Activated naive CD8-positive, alpha-beta T cell (primary cell): ENCODE measurements around the gene GSTT2.

Source experiments
- H3K27ac Mint-ChIP-seq: one replicate; pipeline ENCODE4 v1.8.0; 2021; ENCODE audit warnings: mixed read lengths
- H3K27me3 Mint-ChIP-seq: one replicate; pipeline ENCODE4 v1.8.0; 2021; ENCODE audit warnings: mixed read lengths
- H3K36me3 Mint-ChIP-seq: one replicate; pipeline ENCODE4 v1.8.0; 2021; ENCODE audit warnings: mixed read lengths
- H3K4me1 Mint-ChIP-seq: one replicate; pipeline ENCODE4 v1.8.0; 2021; ENCODE audit warnings: low read depth, mixed read lengths
- H3K4me3 Mint-ChIP-seq: one replicate; pipeline ENCODE4 v1.8.0; 2021; ENCODE audit warnings: mild to moderate bottlenecking, mixed read lengths
- H3K9me3 Mint-ChIP-seq: one replicate; pipeline ENCODE4 v1.8.0; 2021; ENCODE audit warnings: low read depth, mixed read lengths

Gene GSTT2

DNA sequence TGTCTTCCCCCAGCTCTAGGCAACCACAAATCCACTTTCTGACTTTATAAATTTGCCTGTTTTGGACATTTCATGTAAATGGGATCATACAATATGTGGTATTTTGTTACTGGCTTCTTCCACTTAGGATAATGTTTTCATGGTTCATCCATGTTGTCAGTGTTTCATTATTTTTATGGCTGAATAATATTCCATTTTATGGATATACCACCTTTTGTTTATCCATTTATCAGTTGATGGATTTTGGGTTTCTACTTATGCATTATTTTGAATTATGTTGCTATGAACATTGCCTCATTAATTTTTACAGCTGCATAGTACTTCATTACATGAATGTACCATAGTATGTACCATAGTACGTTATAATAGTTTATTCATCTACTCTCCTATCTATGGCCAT is 36.2 kb downstream of the GSTT2 start:
- peak overlapping the region; percentile 28 for H3K27ac Mint-ChIP-seq
- no peak overlapping the region for H3K4me3 Mint-ChIP-seq
- H3K4me1 Mint-ChIP-seq: peaks cover 41% of the 10 kb centered on the region
- no peaks in the 10 kb centered on the region for H3K27me3 Mint-ChIP-seq
- peaks cover 8% of the 10 kb centered on the region for H3K9me3 Mint-ChIP-seq
- H3K36me3 Mint-ChIP-seq: peaks cover 17% of the 10 kb centered on the region

DNA sequence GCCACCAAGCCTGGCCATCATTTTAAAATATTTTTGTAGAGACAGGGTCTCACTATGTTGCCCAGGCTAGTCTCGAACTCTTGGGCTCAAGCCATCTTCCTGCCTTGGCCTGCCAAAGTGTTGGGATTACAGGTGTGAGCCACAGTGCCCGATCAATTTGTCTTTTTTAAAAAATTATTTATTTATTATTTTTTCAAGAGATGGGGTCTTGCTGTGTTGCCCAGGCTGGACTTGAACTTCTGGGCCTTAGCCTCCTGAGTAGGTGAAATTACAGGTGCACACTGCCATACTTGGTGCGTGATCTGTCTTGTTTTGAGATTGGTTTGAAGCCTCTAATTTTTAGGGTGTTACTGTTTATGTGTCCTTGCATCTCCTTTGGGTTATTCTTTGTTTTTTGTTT is 41.4 kb downstream of the GSTT2 start:
- H3K4me1 Mint-ChIP-seq: peaks cover 53% of the 10 kb centered on the region
- H3K4me3 Mint-ChIP-seq: no peak overlapping the region
- H3K36me3 Mint-ChIP-seq: peaks cover 21% of the 10 kb centered on the region
- H3K27ac Mint-ChIP-seq: no peak overlapping the region
- H3K9me3 Mint-ChIP-seq: peaks cover 3% of the 10 kb centered on the region
- H3K27me3 Mint-ChIP-seq: no peaks in the 10 kb centered on the region

DNA sequence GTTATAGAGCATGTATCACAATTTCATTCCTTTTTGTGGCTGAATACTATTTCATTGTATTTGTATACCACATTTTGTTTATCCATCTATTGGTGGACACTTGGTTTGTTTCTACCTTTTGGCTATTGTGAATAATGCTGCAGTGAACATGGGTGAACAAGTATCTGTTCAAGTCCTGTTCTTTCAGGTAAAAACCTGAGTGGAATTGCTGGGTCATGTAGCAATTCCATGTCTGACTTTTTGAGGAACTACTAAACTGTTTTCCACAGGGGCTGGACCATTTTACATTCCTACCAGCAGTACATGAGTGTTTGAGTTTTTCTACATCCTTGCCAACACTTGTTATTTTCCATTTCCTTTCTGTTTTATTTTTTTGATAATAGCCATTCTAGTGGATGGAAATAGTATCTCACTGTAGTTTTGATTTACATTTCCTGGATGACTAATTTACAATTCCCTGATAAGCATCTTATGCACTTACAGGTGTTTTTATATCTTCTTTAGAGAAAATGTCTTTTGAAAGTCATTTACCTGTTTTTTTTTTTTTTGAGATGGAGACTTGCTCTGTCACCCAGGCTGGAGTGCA is 43.4 kb downstream of the GSTT2 start:
- Mint-ChIP-seq H3K27me3 (no peaks in the 10 kb centered on the region), H3K36me3 (peaks cover 17% of the 10 kb centered on the region), H3K9me3 (no peaks in the 10 kb centered on the region), H3K4me3 (peak overlapping the region; percentile 3), H3K4me1 (peaks cover 60% of the 10 kb centered on the region), H3K27ac (peak overlapping the region; percentile 38)

- Mint-ChIP-seq H3K27me3 (no peaks in the 10 kb centered on the region), H3K27ac (peak overlapping the region; percentile 18), H3K9me3 (no peaks in the 10 kb centered on the region), H3K4me1 (peaks cover 66% of the 10 kb centered on the region), H3K4me3 (no peak overlapping the region), H3K36me3 (peaks cover 16% of the 10 kb centered on the region)
These were observed 44.4 kb downstream of the GSTT2 start for GRCh38 chr22:24024354-24024753.

DNA sequence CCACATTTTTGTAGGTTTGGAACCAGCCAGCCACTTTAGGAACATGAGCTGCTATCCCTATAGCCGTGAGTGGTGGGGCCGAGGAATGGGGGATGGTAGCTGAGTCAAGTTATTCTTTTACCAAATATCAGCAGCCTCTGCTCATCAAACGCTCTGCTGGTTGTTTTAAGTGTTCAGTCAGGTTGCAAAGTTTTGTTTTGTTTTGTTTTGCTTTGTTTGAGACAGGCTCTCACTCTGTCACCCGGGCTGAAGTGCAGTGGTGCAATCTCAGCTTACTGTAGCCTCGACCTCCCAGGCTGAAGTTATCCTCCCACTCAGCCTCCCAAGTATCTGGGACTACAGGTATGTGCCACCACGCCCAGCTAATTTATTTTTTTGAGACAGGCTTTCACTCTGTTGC is 45.5 kb downstream of the GSTT2 start:
- H3K4me3 Mint-ChIP-seq: no peak overlapping the region
- no peaks in the 10 kb centered on the region for H3K27me3 Mint-ChIP-seq
- peaks cover 15% of the 10 kb centered on the region for H3K36me3 Mint-ChIP-seq
- peaks cover 67% of the 10 kb centered on the region for H3K4me1 Mint-ChIP-seq
- H3K9me3 Mint-ChIP-seq: no peaks in the 10 kb centered on the region
- no peak overlapping the region for H3K27ac Mint-ChIP-seq

- Mint-ChIP-seq H3K27me3 (no peaks in the 10 kb centered on the region), H3K4me1 (peaks cover 65% of the 10 kb centered on the region), H3K9me3 (no peaks in the 10 kb centered on the region), H3K36me3 (peaks cover 13% of the 10 kb centered on the region), H3K27ac (no peak overlapping the region), H3K4me3 (no peak overlapping the region)
These were observed 46.1 kb downstream of the GSTT2 start for GRCh38 chr22:24026056-24026455.

DNA sequence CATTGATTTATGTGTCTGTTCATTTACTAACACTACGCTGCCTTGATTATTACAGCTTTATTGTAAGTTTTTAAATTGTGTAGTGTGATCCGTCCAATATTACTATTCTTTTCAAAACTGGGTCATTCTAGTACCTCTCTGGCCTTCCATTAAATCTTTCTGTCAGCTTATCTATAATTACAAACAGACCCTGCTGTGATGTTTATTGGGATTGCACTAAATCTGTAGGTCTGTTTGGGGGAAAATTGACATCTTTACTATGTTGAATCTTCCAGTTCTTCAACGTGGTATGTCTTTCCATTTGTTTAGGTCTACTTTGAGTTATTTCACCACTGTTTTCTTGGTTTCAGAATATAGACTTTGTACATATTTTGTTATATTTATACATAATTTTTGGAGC is 46.8 kb downstream of the GSTT2 start:
- Mint-ChIP-seq H3K9me3 (no peaks in the 10 kb centered on the region), H3K36me3 (peaks cover 13% of the 10 kb centered on the region), H3K4me3 (no peak overlapping the region), H3K27me3 (no peaks in the 10 kb centered on the region), H3K27ac (peak overlapping the region; percentile 46), H3K4me1 (peaks cover 64% of the 10 kb centered on the region)

- Mint-ChIP-seq H3K27me3 (no peaks in the 10 kb centered on the region), H3K36me3 (peaks cover 13% of the 10 kb centered on the region), H3K4me1 (peaks cover 66% of the 10 kb centered on the region), H3K27ac (peak overlapping the region; percentile 25), H3K9me3 (no peaks in the 10 kb centered on the region), H3K4me3 (no peak overlapping the region)
These were observed 47.5 kb downstream of the GSTT2 start for GRCh38 chr22:24027389-24027975.

- H3K27me3 Mint-ChIP-seq: no peaks in the 10 kb centered on the region
- H3K9me3 Mint-ChIP-seq: no peaks in the 10 kb centered on the region
- H3K4me3 Mint-ChIP-seq: no peak overlapping the region
- no peak overlapping the region for H3K27ac Mint-ChIP-seq
- H3K36me3 Mint-ChIP-seq: peaks cover 13% of the 10 kb centered on the region
- H3K4me1 Mint-ChIP-seq: peaks cover 61% of the 10 kb centered on the region
These were observed 48.1 kb downstream of the GSTT2 start for GRCh38 chr22:24027991-24028390.

GRCh38 chr22:24028533-24028932 is 48.6 kb downstream of the GSTT2 start:
- Mint-ChIP-seq H3K9me3 (no peaks in the 10 kb centered on the region), H3K36me3 (peaks cover 13% of the 10 kb centered on the region), H3K4me1 (peaks cover 59% of the 10 kb centered on the region), H3K4me3 (no peak overlapping the region), H3K27ac (peak overlapping the region; percentile 6), H3K27me3 (no peaks in the 10 kb centered on the region)

DNA sequence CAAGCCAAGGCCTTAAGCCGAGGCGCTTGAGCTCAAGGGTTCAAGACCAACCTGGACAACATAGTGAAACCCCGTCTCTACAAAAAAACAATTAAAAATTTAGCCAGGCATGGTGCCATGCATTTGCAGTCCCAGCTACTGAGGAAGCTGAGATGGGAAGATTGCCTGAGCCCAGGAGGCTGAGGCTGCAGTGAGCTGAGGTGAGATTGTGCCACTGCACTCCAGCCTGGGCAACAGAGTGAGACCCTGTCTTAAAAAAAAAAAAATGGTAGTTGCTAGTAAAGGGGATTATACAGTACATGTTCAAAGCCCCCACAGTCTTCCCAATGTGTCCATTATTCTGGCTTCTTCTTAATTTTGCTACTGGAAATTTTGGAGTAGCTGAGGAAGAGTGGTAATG is 49.4 kb downstream of the GSTT2 start:
- peaks cover 12% of the 10 kb centered on the region for H3K36me3 Mint-ChIP-seq
- H3K4me1 Mint-ChIP-seq: peaks cover 57% of the 10 kb centered on the region
- no peaks in the 10 kb centered on the region for H3K9me3 Mint-ChIP-seq
- H3K4me3 Mint-ChIP-seq: no peak overlapping the region
- H3K27ac Mint-ChIP-seq: no peak overlapping the region
- H3K27me3 Mint-ChIP-seq: no peaks in the 10 kb centered on the region

GRCh38 chr22:24030186-24030702 is 50.3 kb downstream of the GSTT2 start:
- Mint-ChIP-seq H3K9me3 (no peaks in the 10 kb centered on the region), H3K27ac (peak overlapping the region; percentile 61)

More at GRCh38 chr22:24030186-24030702, 50.3 kb downstream of the GSTT2 start:
- no peaks in the 10 kb centered on the region for H3K27me3 Mint-ChIP-seq
- H3K4me1 Mint-ChIP-seq: peaks cover 56% of the 10 kb centered on the region
- H3K36me3 Mint-ChIP-seq: peaks cover 7% of the 10 kb centered on the region
- no peak overlapping the region for H3K4me3 Mint-ChIP-seq
